NT2/D1 (cell line): ENCODE data around the gene PTPRJ.

ENCODE experiments used
- DNase-seq: peaks from one replicate; pipeline ENCODE4 v3.0.0-alpha.2; 2011; ENCODE audit warnings: low read depth, low spot score
- H3K27me3 ChIP-seq: 2 replicates; pipeline ENCODE4 v1.6.0; 2011; ENCODE audit warnings: mild to moderate bottlenecking; ENCODE audit not compliant: insufficient read length, insufficient read depth
- H3K36me3 ChIP-seq: 2 replicates; pipeline ENCODE4 v1.6.1; 2011; ENCODE audit warnings: mild to moderate bottlenecking, low read length, mixed read lengths; ENCODE audit not compliant: insufficient read depth, insufficient read length
- H3K4me1 ChIP-seq: 2 replicates; pipeline ENCODE4 v1.5.1; 2011; ENCODE audit not compliant: insufficient read depth, insufficient read length
- H3K4me3 ChIP-seq: 2 replicates; pipeline ENCODE4 v1.5.1; 2011; ENCODE audit warnings: low read depth; ENCODE audit not compliant: insufficient read length
- H3K9ac ChIP-seq: 2 replicates; pipeline ENCODE4 v1.6.0; 2011; ENCODE audit warnings: low read depth; ENCODE audit not compliant: insufficient read length
- H3K9me3 ChIP-seq: 2 replicates; pipeline ENCODE4 v1.5.1; 2011; ENCODE audit warnings: mild to moderate bottlenecking, low read length; ENCODE audit not compliant: insufficient read depth
- SUZ12 ChIP-seq: IDR thresholded peaks from 2 replicates; pipeline ENCODE4 v1.6.1; 2011; ENCODE audit not compliant: insufficient read length, insufficient read depth; ENCODE audit errors: extremely low read depth
- YY1 ChIP-seq: IDR thresholded peaks from 2 replicates; pipeline ENCODE4 v1.6.1; 2011; ENCODE audit not compliant: insufficient read length, insufficient read depth
- ZNF274 ChIP-seq: IDR thresholded peaks from 2 replicates; pipeline ENCODE4 v1.6.1; 2011; ENCODE audit warnings: mild to moderate bottlenecking, low read depth, low read length

The PTPRJ gene

DNA sequence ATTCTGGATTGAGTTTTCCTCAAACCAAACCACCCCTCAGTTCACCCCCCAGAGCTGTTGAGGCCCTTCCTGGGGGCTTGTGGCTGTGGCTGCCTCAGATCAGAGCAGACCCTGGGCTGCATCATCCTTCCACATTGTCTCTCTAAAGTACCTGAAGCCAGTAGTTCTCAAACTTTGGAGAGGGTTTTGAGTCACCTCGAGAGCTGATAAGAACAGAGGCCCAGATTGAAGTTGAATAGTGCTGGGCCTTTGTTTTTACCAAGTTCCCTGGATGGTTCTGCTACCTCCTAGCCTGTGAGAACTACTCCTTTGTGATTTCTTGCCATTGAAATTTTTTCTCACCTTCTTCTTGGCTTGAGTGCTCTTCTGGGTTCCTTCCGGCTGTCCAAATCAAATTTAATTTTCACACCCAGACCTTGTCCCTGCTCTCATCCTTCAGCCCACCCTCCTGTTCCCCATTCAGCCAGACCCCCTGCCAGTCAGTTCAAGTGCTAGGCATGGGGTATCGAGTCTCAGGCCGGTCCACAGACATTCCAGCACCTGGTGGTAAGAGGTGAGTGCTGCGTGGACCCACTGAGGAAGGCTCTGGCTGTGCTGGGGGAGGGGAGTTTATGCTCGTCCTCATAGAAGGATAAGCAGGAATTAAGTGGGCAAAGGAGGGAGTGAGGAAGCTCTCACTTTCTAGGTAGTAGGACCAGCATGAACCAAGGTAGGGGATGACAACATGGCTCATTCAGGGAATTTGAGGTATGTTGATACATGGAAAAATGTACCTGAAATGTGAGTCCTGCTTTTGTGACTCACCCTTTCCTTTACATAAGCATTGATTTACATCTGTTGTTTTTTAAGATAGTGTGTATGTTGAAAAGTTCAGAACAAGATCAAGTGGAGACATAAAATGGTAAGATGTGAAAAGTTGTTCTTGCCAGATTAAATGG lies 116.5 kb downstream of the PTPRJ start:
- H3K9me3 ChIP-seq, result no peaks in the 10 kb centered on the region
- no peaks in the 10 kb centered on the region for H3K27me3 ChIP-seq
- DNase-seq, result no peak
- H3K4me1 ChIP-seq, result peaks cover 6% of the 10 kb centered on the region
- no peak for TF ChIP-seq SUZ12
- H3K36me3 ChIP-seq, result no peaks in the 10 kb centered on the region
- H3K9ac ChIP-seq, result no peak overlapping the region
- no peak overlapping the region for H3K4me3 ChIP-seq

DNA sequence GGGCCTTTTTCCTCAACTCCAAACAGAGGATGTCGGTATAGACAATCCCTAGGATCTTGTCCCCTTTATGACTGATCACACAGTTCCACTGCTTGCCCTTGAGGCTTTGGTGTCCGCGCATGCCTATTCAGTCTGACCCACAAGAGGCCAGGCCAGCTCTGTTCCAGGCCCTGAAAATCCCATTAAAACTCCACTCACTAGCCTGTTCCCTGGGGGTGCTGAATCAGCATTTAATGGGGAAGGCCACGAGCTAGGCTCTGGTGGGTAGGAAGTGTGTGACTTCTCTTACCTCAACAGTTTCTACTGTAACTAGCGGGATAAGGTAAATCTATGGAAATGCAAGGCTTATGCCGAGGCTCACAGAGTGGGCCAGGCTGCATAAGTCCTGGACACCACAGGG lies 117.7 kb downstream of the PTPRJ start:
- Histone ChIP-seq H3K9me3 (no peaks in the 10 kb centered on the region), H3K36me3 (no peaks in the 10 kb centered on the region)
- TF ChIP-seq ZNF274, result no peak
- no peak for TF ChIP-seq SUZ12
- TF ChIP-seq YY1, result no peak

DNA sequence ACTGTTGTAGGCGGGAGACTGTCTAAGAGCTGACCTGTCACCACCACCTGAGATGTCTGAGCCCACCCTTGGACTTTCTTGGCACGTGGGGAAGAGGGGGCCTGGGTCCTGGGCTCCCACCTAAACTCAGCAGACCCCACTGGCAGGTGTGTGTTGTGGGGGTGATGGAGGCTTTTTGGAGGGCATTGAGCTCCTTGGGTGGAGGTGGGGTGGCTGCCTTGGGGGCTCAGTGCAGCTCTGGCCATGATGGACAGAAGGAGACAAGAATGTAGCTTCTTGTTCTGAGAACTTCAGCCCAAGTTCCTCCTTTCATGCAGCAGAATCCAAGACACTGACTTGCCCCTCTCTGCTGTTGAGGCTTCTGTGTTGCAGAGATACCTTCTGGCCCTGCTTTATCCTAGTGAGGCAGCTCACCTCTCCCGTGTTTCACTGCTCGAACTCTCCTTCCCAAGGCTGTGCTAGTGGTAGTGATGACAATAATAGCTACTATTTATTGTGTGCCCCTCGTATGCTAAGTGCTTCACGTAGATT lies 119.6 kb downstream of the PTPRJ start:
- no peaks in the 10 kb centered on the region for H3K27me3 ChIP-seq
- no peak for DNase-seq
- H3K4me1 ChIP-seq, result peaks cover 8% of the 10 kb centered on the region
- H3K4me3 ChIP-seq, result no peak overlapping the region
- no peaks in the 10 kb centered on the region for H3K36me3 ChIP-seq
- H3K9ac ChIP-seq, result no peak overlapping the region
- no peaks in the 10 kb centered on the region for H3K9me3 ChIP-seq
- TF ChIP-seq ZNF274 (no peak), YY1 (no peak), SUZ12 (no peak)

More for the DNA sequence above, 117.7 kb downstream of the PTPRJ start:
- no peak for DNase-seq
- no peaks in the 10 kb centered on the region for H3K27me3 ChIP-seq
- H3K4me3 ChIP-seq, result no peak overlapping the region
- H3K9ac ChIP-seq, result no peak overlapping the region
- peaks cover 6% of the 10 kb centered on the region for H3K4me1 ChIP-seq

DNA sequence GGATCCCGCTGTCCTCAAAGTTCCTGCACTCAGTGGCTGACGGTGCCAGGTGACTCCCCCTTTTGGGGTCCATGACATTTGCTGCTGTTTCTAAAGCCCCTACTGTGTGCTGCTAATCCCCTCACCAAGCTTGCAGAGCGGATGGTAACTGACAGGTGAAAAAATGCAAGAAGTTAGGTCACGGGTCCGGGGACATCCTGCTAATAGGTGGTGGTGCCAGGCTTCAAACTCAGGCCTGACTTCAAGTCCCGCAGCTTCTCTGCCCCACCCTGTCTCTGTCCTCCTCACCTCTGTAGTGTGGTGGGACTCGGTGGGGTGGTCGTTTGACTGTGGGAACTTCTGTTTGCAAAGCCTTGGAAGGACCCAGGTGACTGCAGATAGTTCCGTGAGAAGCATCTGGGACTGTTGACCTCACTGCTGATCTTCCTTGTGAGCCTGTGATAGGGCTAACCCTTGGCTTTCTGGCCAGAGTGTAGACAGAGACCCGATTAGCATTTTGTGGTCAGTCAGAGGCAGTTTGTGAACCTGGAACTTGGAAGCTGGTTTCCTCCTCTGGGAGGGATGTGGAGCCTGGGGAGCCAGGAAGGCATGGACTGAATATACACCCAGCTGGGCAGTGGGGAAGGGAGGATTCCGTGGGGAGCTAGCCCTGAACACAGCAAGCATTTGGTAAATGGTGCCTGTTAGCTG lies 120.8 kb downstream of the PTPRJ start:
- no peak for DNase-seq
- Histone ChIP-seq H3K9ac (no peak overlapping the region), H3K36me3 (no peaks in the 10 kb centered on the region), H3K27me3 (no peaks in the 10 kb centered on the region), H3K9me3 (no peaks in the 10 kb centered on the region), H3K4me3 (no peak overlapping the region), H3K4me1 (peaks cover 8% of the 10 kb centered on the region)
- TF ChIP-seq ZNF274 (no peak), YY1 (no peak), SUZ12 (no peak)

DNA sequence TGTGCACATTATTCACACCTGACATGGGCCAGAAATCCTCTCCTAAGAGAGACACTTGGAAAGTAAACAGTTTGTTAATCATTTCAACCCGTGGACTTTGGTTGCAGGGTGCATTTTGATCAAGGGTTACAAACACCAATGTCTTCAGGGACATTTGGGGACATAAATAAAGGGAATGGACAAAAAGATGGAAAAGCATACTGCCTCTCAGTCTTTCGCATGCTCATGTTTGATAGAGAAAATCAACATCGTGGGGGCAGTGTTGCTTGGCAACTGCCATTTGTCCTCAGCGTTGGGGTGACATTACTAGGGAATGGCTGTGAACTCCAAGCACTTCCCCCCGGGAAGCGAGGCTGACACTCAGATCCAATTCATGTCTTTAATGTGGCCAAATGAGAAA lies 121.6 kb downstream of the PTPRJ start:
- Histone ChIP-seq H3K36me3 (no peaks in the 10 kb centered on the region), H3K9ac (no peak overlapping the region), H3K9me3 (no peaks in the 10 kb centered on the region), H3K4me1 (peaks cover 5% of the 10 kb centered on the region), H3K4me3 (no peak overlapping the region), H3K27me3 (no peaks in the 10 kb centered on the region)
- no peak for DNase-seq
- TF ChIP-seq SUZ12, result no peak
- no peak for TF ChIP-seq ZNF274
- no peak for TF ChIP-seq YY1

DNA sequence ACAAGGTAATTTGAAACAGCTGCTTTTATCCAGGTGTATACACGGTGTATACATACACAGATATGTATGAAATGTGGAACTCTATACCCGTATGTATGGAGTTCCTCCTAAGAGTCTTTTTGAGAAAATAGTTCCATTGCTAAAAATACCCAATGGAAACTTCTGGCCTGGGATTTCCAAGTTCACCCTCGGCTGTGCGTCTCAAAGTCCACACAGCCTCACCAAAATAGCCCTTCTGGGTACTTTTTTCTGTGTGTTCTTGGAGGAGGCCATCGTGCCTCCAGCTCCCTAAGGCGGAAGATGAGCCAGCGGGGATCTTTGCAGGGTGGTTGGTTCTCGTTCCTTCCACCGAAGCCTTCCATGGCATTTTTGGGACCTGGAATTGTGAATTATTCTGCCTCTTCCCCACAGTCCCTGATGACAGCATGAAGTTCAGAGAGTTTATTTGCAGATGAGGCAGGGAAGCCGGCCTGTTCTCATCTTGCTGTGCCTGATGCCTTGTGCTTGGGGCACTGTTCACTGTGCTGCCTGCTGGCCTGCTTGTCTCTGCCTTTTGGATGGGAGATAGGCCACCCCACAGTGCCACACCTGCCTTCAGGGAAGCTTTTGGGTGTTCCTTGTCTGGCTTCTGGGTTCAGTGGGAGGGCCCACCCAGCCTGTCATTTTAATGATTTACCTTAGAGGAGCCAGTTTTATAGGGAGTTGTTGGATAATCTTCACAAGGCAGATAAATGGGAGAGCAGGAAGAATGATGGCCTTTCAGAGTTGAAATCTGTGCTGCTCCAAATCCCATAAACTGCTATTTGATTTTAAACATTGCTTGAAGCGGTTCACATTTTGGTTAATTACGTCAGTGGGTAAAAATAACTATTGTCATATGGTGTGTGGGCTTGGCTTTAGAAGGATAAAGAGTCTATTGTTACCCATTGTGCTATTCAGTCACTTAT lies 123.5 kb downstream of the PTPRJ start:
- peaks cover 10% of the 10 kb centered on the region for H3K4me1 ChIP-seq
- H3K27me3 ChIP-seq, result no peaks in the 10 kb centered on the region
- no peak for DNase-seq
- H3K9me3 ChIP-seq, result no peaks in the 10 kb centered on the region
- H3K4me3 ChIP-seq, result no peak overlapping the region
- H3K9ac ChIP-seq, result no peak overlapping the region
- no peaks in the 10 kb centered on the region for H3K36me3 ChIP-seq
- TF ChIP-seq ZNF274, result no peak
- no peak for TF ChIP-seq YY1
- TF ChIP-seq SUZ12, result no peak
